Smooth muscle cell (in vitro differentiated cells): Measurements from ENCODE around the gene DBET. TPM values are rescaled to one million over a fixed set of nuclear protein-coding genes. Genes with fewer than 3 reads are reported as not detected.
"Not testable (repeated sequence)": the region's sequence is repeated elsewhere in the genome, so short reads cannot be mapped to it uniquely, and the experiment has no call there.

Source experiments
- DNase-seq: peaks from one replicate; lab custom pipeline; 2025; ENCODE audit not compliant: unreplicated experiment; lab: John Stamatoyannopoulos, UW
- H2AFZ ChIP-seq: fragments of 200-600 bp; sonication (generic); 2 replicates; pipeline ENCODE4 v1.6.0; 2016; ENCODE audit warnings: antibody characterized with exemption, low read depth, mild to moderate bottlenecking
- H3F3A ChIP-seq: fragments of 200-600 bp; sonication (generic); 2 replicates; pipeline ENCODE4 v1.6.0; 2017; ENCODE audit warnings: antibody characterized with exemption, low read depth
- H3K27ac ChIP-seq: fragments of 200-600 bp; sonication (generic); 2 replicates; pipeline ENCODE4 v1.5.1; 2016; ENCODE audit warnings: low read depth, mild to moderate bottlenecking
- H3K27me3 ChIP-seq: fragments of 200-600 bp; sonication (generic); 2 replicates; pipeline ENCODE4 v1.6.1; 2016; ENCODE audit warnings: low read depth, mild to moderate bottlenecking
- H3K36me3 ChIP-seq: fragments of 200-600 bp; sonication (generic); 2 replicates; pipeline ENCODE4 v1.5.1; 2016; ENCODE audit warnings: low read depth
- H3K4me1 ChIP-seq: fragments of 200-600 bp; sonication (generic); 2 replicates; pipeline ENCODE4 v1.5.1; 2016; ENCODE audit warnings: low read depth
- H3K4me2 ChIP-seq: fragments of 200-600 bp; sonication (generic); 2 replicates; pipeline ENCODE4 v1.6.0; 2016; ENCODE audit warnings: mild to moderate bottlenecking
- H3K4me3 ChIP-seq: fragments of 200-600 bp; sonication (generic); 2 replicates; pipeline ENCODE4 v1.5.1; 2016; ENCODE audit warnings: mild to moderate bottlenecking
- H3K79me2 ChIP-seq: fragments of 200-600 bp; sonication (generic); 2 replicates; pipeline ENCODE4 v1.6.0; 2016; ENCODE audit warnings: low read depth, mild to moderate bottlenecking
- H3K9ac ChIP-seq: fragments of 200-600 bp; sonication (generic); 2 replicates; pipeline ENCODE4 v1.6.0; 2016; ENCODE audit warnings: low read depth
- H3K9me3 ChIP-seq: fragments of 200-600 bp; sonication (generic); replicated peaks from 2 replicates; pipeline ENCODE4 v1.5.1; 2016; ENCODE audit warnings: low read depth
- H4K20me1 ChIP-seq: fragments of 200-600 bp; sonication (generic); 2 replicates; pipeline ENCODE4 v1.6.0; 2016; ENCODE audit warnings: low read depth
- WGBS: methylation state at CpG from one replicate; pipeline ENCODE4 v1.1.7; 2016; ENCODE audit warnings: low lambda C conversion rate; 5-methylcytosine and 5-hydroxymethylcytosine counted together
- polyA plus RNA-seq: library from polyadenylated mRNA; unstranded; fragments of >200 nt; fragmentation: Nextera tagmentation; extraction: Ambion mirVana; gene quantifications from 2 replicates; pipeline ENCODE4 v1.2.1, GENCODE V29; 2016
- total RNA-seq: library from RNA; depleted of rRNA; stranded (reverse); fragments of >200 nt; gene quantifications from 2 replicates; pipeline ENCODE4 v1.2.3, GENCODE V29; 2014
- TF ChIP-seq, protein P1 (sequence below): fragments of 200-600 bp; sonication (generic); IDR thresholded peaks from 2 replicates; pipeline ENCODE4 v1.5.1; 2017; ENCODE audit warnings: borderline replicate concordance, mild to moderate bottlenecking, antibody characterized with exemption; ENCODE audit not compliant: insufficient read depth, poor library complexity, severe bottlenecking

The DBET gene
- total and polyA plus RNA-seq, 2 experiments from 2014 or later, result not detected

DNA sequence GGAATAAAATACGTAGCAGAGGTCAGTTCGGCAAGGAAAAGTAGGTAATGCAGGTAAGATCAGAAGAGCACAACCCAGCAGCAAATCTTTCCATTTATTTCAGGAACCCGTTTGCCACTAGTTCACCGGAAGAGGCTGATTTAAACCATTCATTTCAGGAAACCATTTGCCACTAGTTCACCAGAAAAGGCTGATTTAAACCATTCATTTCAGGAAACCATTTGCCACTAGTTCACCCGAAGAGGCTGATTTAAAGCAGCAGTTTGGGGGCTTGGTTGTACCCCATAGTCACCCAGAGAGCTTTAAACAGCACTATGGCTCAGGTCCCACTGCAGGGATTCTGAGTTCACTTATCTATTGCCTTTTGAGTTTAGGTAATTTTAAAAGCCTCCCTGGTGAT, 33.0 kb upstream of the DBET start:
- not testable (repeated sequence) for H3K4me2 ChIP-seq, H3K4me3 ChIP-seq
- WGBS, result 70% methylated on average over 4 of the region's 5 CpGs

DNA sequence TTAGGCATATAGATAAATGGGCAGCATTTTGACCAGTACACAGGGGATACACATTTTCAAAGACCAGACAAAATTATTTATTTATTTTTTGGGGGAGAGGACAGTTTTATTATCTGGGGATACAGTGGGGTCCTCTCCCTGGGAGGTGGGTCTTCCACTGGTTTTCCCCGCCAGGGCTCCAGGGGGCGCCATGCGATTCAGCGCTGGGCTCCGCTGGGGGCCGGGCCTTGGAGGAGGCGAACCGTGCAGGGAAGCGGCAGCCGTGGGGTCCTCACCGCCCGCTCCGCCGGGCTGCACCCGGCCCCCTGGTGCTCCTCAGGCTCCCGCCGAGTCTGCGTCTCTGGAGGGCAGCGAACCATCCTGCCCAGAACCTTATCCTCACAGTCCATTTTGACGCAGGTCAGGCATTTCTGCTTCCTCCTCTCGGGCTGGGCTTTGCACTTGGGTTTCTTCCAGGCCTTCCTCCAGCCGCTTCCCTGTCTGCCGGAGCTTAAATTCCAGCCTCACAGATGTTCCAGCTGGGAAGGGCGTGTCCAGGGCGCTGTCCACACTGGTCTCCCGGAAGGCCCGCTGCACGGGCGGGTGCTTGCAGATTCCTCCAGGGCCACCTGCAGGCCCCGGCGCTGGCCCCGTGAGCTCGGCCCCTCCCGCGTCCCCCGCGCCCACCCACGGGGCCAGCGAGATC, 26.5 kb upstream of the DBET start:
- H3K27me3 ChIP-seq, H3K4me1 ChIP-seq, H2AFZ ChIP-seq, DNase-seq, H3K27ac ChIP-seq, H4K20me1 ChIP-seq, H3F3A ChIP-seq, H3K36me3 ChIP-seq, H3K9ac ChIP-seq, H3K4me2 ChIP-seq, H3K9me3 ChIP-seq, H3K4me3 ChIP-seq, H3K79me2 ChIP-seq: not testable (repeated sequence)
- TF ChIP-seq, protein P1, sequence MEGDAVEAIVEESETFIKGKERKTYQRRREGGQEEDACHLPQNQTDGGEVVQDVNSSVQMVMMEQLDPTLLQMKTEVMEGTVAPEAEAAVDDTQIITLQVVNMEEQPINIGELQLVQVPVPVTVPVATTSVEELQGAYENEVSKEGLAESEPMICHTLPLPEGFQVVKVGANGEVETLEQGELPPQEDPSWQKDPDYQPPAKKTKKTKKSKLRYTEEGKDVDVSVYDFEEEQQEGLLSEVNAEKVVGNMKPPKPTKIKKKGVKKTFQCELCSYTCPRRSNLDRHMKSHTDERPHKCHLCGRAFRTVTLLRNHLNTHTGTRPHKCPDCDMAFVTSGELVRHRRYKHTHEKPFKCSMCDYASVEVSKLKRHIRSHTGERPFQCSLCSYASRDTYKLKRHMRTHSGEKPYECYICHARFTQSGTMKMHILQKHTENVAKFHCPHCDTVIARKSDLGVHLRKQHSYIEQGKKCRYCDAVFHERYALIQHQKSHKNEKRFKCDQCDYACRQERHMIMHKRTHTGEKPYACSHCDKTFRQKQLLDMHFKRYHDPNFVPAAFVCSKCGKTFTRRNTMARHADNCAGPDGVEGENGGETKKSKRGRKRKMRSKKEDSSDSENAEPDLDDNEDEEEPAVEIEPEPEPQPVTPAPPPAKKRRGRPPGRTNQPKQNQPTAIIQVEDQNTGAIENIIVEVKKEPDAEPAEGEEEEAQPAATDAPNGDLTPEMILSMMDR, result peak; percentile 4
- 38% methylated on average over 8 of the region's 39 CpGs for WGBS

More for the DNA sequence above, 33.0 kb upstream of the DBET start:
- not testable (repeated sequence) for DNase-seq, H3F3A ChIP-seq, H3K4me1 ChIP-seq, H3K27ac ChIP-seq, H3K79me2 ChIP-seq, H3K27me3 ChIP-seq, H4K20me1 ChIP-seq, H3K9me3 ChIP-seq, H3K9ac ChIP-seq, H2AFZ ChIP-seq, H3K36me3 ChIP-seq

DNA sequence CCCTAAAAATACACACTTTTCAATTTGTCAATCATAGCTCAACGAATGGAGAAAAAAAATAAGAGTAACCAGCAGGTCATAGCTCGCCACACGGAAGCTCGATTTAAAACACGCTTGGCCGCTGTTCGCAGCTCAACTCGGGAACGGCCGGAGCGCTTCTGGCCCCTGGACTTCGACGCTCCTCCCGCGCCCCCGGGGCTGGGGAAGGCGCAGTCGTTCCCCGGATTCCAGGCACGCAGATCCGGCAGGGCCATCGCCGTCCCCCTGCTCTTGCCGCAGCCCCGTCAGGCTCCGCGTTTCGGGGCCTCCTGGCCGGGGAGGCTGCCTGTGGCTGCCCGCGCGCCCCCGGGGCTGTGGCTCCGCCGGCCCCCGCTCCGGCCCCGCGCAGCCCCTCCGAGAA, 23.4 kb upstream of the DBET start:
- H4K20me1 ChIP-seq, H3F3A ChIP-seq, H3K4me1 ChIP-seq, H3K36me3 ChIP-seq, H3K4me3 ChIP-seq, H3K27me3 ChIP-seq, H3K27ac ChIP-seq, H3K79me2 ChIP-seq, H3K4me2 ChIP-seq, H2AFZ ChIP-seq, H3K9ac ChIP-seq, H3K9me3 ChIP-seq, DNase-seq: not testable (repeated sequence)
- 45% methylated on average over 28 of the region's 40 CpGs for WGBS

DNA sequence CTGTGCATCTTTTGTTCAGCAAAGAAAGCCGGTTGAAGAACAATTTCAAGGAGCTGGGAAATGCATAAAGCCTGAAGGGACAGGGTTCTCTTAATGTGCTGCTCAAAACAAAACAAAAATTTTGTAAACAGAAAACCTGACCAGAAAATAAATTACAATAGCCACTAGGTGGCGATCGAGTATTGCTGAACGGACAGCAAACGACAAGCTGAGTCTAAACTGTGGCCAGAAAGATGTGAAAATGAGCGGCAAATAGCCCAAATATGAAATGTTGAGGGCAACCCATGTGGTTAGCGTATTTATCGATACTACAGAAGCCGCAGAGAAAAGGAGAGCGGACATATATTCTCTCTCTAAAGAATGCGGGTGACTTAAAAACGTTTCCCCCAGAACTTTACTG, 16.7 kb upstream of the DBET start:
- not testable (repeated sequence) for H3K27ac ChIP-seq, DNase-seq, H3K9me3 ChIP-seq, H3K79me2 ChIP-seq, H3K27me3 ChIP-seq, H3K4me1 ChIP-seq, H3K4me2 ChIP-seq, H3K9ac ChIP-seq, H3K4me3 ChIP-seq, H3K36me3 ChIP-seq, H4K20me1 ChIP-seq, H3F3A ChIP-seq, H2AFZ ChIP-seq
- WGBS, result 5% methylated on average over 1 of the region's 12 CpGs

DNA sequence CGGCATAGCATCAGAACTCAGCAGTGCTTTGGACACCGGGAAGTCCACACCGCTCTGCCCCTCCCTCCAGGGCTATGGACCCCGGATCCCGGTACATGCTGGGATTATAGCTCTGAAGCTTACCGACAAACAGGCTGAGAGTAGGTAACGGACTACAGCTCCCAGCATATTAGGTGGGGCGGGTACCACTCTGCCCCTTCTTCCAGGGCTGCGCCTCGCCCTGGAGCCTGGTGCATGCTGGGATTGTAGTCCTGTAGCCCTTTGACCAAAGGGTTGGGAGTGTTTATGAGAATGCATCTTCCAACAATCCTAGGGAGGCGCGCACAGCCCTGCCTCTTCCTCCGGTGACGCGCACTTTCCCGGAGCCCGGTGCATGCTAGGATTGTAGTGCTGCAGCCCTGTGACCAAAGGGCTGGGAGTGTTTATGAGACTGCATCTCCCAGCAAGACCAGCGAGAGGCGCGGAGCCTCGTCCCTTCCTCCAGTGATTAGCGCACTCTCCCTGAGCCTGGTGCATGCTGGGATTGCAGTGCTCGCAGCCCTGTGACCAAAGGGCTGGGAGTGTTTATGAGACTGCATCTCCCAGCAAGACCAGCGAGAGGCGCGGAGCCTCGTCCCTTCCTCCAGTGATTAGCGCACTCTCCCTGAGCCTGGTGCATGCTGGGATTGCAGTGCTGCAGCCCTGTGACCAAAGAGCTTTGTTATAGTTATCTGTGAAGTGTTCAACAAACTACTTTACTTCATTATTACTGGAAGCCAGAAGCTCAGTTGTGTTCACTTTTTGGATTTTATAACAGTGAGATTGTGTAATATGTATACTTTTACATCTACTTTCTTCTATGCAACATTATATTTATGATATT, 14.7 kb upstream of the DBET start:
- not testable (repeated sequence) for H3K27me3 ChIP-seq, H3K4me2 ChIP-seq, H2AFZ ChIP-seq, H3K79me2 ChIP-seq, DNase-seq, H4K20me1 ChIP-seq, H3K4me1 ChIP-seq, H3K36me3 ChIP-seq, H3K9me3 ChIP-seq, H3F3A ChIP-seq, H3K4me3 ChIP-seq, H3K27ac ChIP-seq, H3K9ac ChIP-seq
- WGBS, result 62% methylated on average over 10 of the region's 28 CpGs

DNA sequence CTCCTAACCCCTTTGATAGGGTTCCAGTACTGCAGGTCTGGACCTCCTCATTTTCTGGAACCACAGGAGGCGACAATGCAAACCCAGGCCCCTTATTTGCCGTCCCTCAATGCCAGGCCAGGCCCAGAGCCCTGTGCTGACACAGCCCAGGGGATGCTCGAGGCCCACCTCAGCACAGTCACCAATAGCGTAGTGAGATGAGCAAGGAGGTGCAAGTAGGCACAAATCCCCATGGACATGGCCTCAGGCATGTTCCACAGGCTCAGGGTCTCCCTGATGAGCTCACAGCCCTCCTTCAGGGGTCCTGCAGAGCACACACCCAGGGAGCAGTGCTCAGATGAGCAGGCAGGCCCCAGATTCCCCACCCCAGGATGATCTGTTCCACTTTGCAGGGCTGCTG, 5.3 kb upstream of the DBET start:
- H4K20me1 ChIP-seq, H3K27ac ChIP-seq, H3K4me2 ChIP-seq, H3F3A ChIP-seq, H3K27me3 ChIP-seq, H3K4me1 ChIP-seq, H3K36me3 ChIP-seq, H3K9me3 ChIP-seq, H3K4me3 ChIP-seq, DNase-seq, H3K79me2 ChIP-seq, H2AFZ ChIP-seq, H3K9ac ChIP-seq: not testable (repeated sequence)
- WGBS, result 41% methylated on average over 4 of the region's 4 CpGs

DNA sequence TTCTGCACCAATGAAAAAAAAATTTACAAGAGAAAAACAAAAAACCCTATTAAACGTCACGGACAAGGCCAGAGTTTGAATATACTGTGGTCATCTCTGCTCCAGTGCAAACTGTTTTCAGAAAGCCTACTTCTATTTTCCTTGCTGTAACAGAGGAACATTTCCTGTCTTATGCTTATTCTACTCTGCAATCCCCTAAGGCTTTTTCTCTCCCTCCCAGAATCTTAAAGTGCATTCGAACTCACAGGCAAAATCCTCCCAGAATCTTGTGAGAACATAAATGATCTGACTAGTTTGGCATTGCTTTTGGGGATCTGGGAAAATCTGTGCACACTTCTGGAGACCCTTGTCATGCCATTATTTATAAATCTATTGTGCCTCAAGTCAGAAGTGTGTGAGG, 503 bp downstream of the DBET start:
- DNase-seq, H3K4me1 ChIP-seq, H4K20me1 ChIP-seq, H3K9ac ChIP-seq, H3F3A ChIP-seq, H3K27me3 ChIP-seq, H3K36me3 ChIP-seq, H3K79me2 ChIP-seq, H3K4me2 ChIP-seq, H3K9me3 ChIP-seq, H3K27ac ChIP-seq, H3K4me3 ChIP-seq, H2AFZ ChIP-seq: not testable (repeated sequence)
- 88% methylated on average over 3 of the region's 3 CpGs for WGBS
